Neural cell (in vitro differentiated cells): ENCODE data around the gene TMEM219. TPM values are rescaled to one million over a fixed set of nuclear protein-coding genes. Genes with fewer than 3 reads are reported as not detected.
A peak's percentile ranks its signal among the peaks of the same experiment; 100 is the strongest.

Experiments
- H2AFZ ChIP-seq: fragments of 200-600, 300-800 bp; sonication (generic), shearing (Covaris generic); 2 replicates; pipeline ENCODE4 v1.6.0; 2014; ENCODE audit warnings: low read depth, mild to moderate bottlenecking, antibody characterized with exemption, low read length, moderate library complexity
- H3F3A ChIP-seq: fragments of 200-600 bp; shearing (Covaris generic); 2 replicates; pipeline ENCODE4 v1.6.1; 2016; ENCODE audit warnings: mild to moderate bottlenecking, moderate library complexity, mixed read lengths, antibody characterized with exemption, low read length; ENCODE audit not compliant: insufficient read depth, poor library complexity, severe bottlenecking
- H3K27ac ChIP-seq: fragments of 200-600, 300-800 bp; sonication (generic), shearing (Covaris generic); 2 replicates; pipeline ENCODE4 v1.5.1; 2014; ENCODE audit warnings: mild to moderate bottlenecking, low read length, moderate library complexity
- H3K27me3 ChIP-seq: fragments of 300-800, 200-600 bp; sonication (generic), shearing (Covaris generic); 2 replicates; pipeline ENCODE4 v1.6.0; 2014; ENCODE audit warnings: mild to moderate bottlenecking, low read depth, low read length, moderate library complexity; ENCODE audit not compliant: insufficient read depth
- H3K36me3 ChIP-seq: fragments of 300-800, 200-600 bp; sonication (generic), shearing (Covaris generic); 2 replicates; pipeline ENCODE4 v1.5.1; 2014; ENCODE audit warnings: mild to moderate bottlenecking, antibody characterized with exemption, low read length, moderate library complexity; ENCODE audit not compliant: insufficient read depth
- H3K4me2 ChIP-seq: fragments of 300-800, 200-600 bp; sonication (generic), shearing (Covaris generic); 2 replicates; pipeline ENCODE4 v1.6.0; 2014; ENCODE audit warnings: mild to moderate bottlenecking, low read length
- H3K4me3 ChIP-seq: fragments of 300-800, 200-600 bp; sonication (generic), shearing (Covaris generic); 2 replicates; pipeline ENCODE4 v1.5.1; 2014; ENCODE audit warnings: mild to moderate bottlenecking, low read length, moderate library complexity
- H3K79me2 ChIP-seq: fragments of 200-600 bp; shearing (Covaris generic); replicated peaks from 2 replicates; pipeline ENCODE4 v1.6.0; 2014; ENCODE audit warnings: mild to moderate bottlenecking, low read length, moderate library complexity; ENCODE audit not compliant: insufficient read depth
- H3K9ac ChIP-seq: fragments of 300-800, 200-600 bp; sonication (generic), shearing (Covaris generic); 2 replicates; pipeline ENCODE4 v1.6.1; 2016; ENCODE audit warnings: mild to moderate bottlenecking, low read length, mixed read lengths
- H3K9me2 ChIP-seq: fragments of 200-600 bp; shearing (Covaris generic); 2 replicates; pipeline ENCODE4 v1.6.1; 2016; ENCODE audit warnings: mild to moderate bottlenecking, low read length, mixed read lengths; ENCODE audit not compliant: insufficient read depth
- H3K9me3 ChIP-seq: fragments of 200-600, 300-800 bp; sonication (generic), shearing (Covaris generic); 2 replicates; pipeline ENCODE4 v1.6.1; 2016; ENCODE audit warnings: mild to moderate bottlenecking, mixed run types, low read length, moderate library complexity, mixed read lengths
- H4K20me1 ChIP-seq: fragments of 200-600 bp; shearing (Covaris generic); 2 replicates; pipeline ENCODE4 v1.6.1; 2016; ENCODE audit warnings: mild to moderate bottlenecking, mixed run types; ENCODE audit not compliant: insufficient read depth
- EP300 ChIP-seq: fragments of 450-650 bp; conservative IDR thresholded peaks from 2 replicates; pipeline ENCODE4 v1.6.1; 2014; ENCODE audit warnings: antibody characterized with exemption, mild to moderate bottlenecking, moderate library complexity; ENCODE audit not compliant: poor library complexity, severe bottlenecking
- EZH2 ChIP-seq: fragments of 200-600, 300-800 bp; shearing (Covaris generic), sonication (generic); IDR thresholded peaks from 2 replicates; pipeline ENCODE4 v1.6.1; 2014; ENCODE audit warnings: antibody characterized with exemption, low read length, borderline replicate concordance, mild to moderate bottlenecking; ENCODE audit not compliant: insufficient read depth, poor library complexity, severe bottlenecking
- MXI1 ChIP-seq: fragments of 450-650 bp; conservative IDR thresholded peaks from 2 replicates; pipeline ENCODE4 v1.6.1; 2014; ENCODE audit warnings: antibody characterized with exemption, mild to moderate bottlenecking; ENCODE audit not compliant: poor library complexity, severe bottlenecking
- POLR2AphosphoS5 ChIP-seq: IDR thresholded peaks from 2 replicates; pipeline ENCODE4 v1.6.1; 2012
- RAD21 ChIP-seq: fragments of 450-650 bp; conservative IDR thresholded peaks from 2 replicates; pipeline ENCODE4 v1.6.1; 2014; ENCODE audit warnings: antibody characterized with exemption, mild to moderate bottlenecking, moderate library complexity
- SMC3 ChIP-seq: fragments of 450-650 bp; conservative IDR thresholded peaks from 2 replicates; pipeline ENCODE4 v1.6.1; 2014; ENCODE audit warnings: antibody characterized with exemption, mild to moderate bottlenecking, moderate library complexity; ENCODE audit not compliant: poor library complexity
- TAF1 ChIP-seq: IDR thresholded peaks from 2 replicates; pipeline ENCODE4 v1.6.1; 2012; ENCODE audit warnings: low read depth
- polyA plus RNA-seq: library from polyadenylated mRNA; depleted of rRNA; stranded (reverse); fragments of >200 nt; gene quantifications from 2 replicates; pipeline ENCODE4 v1.2.3, GENCODE V29; 2014
- TF ChIP-seq, protein P1 (sequence below): IDR thresholded peaks from 2 replicates; pipeline ENCODE4 v1.6.1; 2012; ENCODE audit warnings: borderline replicate concordance
- TF ChIP-seq, protein P2 (sequence below): fragments of 450-650 bp; IDR thresholded peaks from 2 replicates; pipeline ENCODE4 v1.5.1; 2014; ENCODE audit warnings: antibody characterized with exemption, mild to moderate bottlenecking, moderate library complexity; ENCODE audit not compliant: poor library complexity, severe bottlenecking

TMEM219 gene
- polyA plus RNA-seq, 1 donor from 2014 or later, result 154 TPM

DNA sequence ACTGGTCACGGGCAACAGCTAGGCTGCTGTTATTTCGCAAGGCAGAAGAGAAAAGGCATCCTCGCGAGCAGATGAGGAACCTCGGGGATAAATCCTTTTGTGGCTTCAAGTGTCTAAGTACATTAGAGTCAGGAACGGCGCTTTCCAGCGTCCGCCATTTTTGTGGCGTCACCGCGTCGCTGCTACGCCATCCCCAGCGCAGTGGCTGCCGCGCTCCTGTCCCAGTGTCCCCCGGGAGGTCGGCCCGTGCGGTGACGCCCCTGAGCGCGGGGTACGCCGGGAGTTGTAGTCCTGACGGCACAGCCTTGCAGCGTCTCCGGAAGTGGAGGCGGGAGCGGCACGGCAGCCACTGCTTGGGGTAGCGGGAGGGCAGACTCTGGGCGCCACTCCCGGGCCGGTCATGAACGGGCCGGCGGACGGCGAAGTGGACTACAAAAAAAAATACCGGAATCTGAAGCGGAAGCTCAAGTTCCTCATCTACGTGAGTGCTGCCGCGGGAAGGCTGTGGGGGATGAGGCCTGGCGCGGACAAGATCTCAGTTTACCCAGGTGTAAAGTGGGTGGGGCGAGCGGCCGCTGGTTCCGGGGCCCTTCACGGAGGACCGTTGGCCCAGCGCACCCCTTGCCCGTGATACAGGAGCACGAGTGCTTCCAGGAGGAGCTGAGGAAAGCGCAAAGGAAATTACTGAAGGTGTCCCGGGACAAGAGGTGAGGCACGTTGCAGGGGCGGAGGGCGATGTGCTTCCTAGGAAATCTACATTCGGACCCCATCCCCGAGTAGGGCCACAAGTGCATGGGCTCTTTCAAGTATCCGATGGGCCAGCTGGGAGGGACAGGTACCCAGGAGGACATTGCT is 34.3 kb downstream of the TMEM219 start, which contains the start of gene INO80E:
Gene INO80E (plus strand): TSS at position 331 of the 855 bp plus-strand sequence. CDS start 70 bp downstream, at position 401.
- Histone ChIP-seq H3K36me3 (no peaks in the 10 kb centered on the region), H3K9ac (peak within 1 kb of the TSS; percentile 96)

DNA sequence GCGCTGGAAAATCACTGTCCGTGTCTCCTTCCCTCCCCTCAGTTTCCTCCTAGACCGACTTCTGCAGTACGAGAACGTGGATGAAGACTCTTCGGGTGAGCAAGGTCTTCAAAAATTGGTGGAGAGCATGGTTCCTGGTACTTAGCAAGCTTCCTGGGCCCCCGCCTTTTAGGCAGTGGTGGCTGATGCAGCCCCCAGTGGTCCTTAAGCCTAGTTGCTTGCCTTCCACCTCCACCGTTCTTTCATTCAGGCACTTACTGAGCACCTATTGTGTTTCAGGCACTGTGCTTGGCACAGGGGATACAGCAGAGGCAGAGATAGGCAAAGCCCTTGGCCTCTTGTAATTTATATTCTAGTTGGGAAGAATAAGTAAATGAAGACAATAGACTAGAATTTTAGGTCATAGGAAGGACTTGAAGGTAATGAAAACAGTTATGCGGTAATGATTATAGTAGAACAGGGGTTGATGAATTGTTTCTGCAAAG is 34.9 kb downstream of the TMEM219 start:
- Histone ChIP-seq H3K27ac (no peak overlapping the region), H3K4me2 (peak overlapping the region; percentile 80), H3K79me2 (peaks cover 7% of the 10 kb centered on the region), H3K9me2 (no peaks in the 10 kb centered on the region), H3K9ac (peak overlapping the region; percentile 96), H3K36me3 (no peaks in the 10 kb centered on the region), H4K20me1 (no peaks in the 10 kb centered on the region), H3K9me3 (no peaks in the 10 kb centered on the region), H2AFZ (no peak overlapping the region), H3K27me3 (no peaks in the 10 kb centered on the region), H3K4me3 (peak overlapping the region; percentile 94), H3F3A (no peaks in the 10 kb centered on the region)
- TF ChIP-seq EP300 (no peak), MXI1 (no peak), TAF1 (no peak), POLR2AphosphoS5 (no peak), RAD21 (no peak)
- TF ChIP-seq, protein P1, sequence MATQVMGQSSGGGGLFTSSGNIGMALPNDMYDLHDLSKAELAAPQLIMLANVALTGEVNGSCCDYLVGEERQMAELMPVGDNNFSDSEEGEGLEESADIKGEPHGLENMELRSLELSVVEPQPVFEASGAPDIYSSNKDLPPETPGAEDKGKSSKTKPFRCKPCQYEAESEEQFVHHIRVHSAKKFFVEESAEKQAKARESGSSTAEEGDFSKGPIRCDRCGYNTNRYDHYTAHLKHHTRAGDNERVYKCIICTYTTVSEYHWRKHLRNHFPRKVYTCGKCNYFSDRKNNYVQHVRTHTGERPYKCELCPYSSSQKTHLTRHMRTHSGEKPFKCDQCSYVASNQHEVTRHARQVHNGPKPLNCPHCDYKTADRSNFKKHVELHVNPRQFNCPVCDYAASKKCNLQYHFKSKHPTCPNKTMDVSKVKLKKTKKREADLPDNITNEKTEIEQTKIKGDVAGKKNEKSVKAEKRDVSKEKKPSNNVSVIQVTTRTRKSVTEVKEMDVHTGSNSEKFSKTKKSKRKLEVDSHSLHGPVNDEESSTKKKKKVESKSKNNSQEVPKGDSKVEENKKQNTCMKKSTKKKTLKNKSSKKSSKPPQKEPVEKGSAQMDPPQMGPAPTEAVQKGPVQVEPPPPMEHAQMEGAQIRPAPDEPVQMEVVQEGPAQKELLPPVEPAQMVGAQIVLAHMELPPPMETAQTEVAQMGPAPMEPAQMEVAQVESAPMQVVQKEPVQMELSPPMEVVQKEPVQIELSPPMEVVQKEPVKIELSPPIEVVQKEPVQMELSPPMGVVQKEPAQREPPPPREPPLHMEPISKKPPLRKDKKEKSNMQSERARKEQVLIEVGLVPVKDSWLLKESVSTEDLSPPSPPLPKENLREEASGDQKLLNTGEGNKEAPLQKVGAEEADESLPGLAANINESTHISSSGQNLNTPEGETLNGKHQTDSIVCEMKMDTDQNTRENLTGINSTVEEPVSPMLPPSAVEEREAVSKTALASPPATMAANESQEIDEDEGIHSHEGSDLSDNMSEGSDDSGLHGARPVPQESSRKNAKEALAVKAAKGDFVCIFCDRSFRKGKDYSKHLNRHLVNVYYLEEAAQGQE, result no peak
- TF ChIP-seq, protein P2, sequence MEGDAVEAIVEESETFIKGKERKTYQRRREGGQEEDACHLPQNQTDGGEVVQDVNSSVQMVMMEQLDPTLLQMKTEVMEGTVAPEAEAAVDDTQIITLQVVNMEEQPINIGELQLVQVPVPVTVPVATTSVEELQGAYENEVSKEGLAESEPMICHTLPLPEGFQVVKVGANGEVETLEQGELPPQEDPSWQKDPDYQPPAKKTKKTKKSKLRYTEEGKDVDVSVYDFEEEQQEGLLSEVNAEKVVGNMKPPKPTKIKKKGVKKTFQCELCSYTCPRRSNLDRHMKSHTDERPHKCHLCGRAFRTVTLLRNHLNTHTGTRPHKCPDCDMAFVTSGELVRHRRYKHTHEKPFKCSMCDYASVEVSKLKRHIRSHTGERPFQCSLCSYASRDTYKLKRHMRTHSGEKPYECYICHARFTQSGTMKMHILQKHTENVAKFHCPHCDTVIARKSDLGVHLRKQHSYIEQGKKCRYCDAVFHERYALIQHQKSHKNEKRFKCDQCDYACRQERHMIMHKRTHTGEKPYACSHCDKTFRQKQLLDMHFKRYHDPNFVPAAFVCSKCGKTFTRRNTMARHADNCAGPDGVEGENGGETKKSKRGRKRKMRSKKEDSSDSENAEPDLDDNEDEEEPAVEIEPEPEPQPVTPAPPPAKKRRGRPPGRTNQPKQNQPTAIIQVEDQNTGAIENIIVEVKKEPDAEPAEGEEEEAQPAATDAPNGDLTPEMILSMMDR, result no peak

More for the DNA sequence above, 34.3 kb downstream of the TMEM219 start, which contains the start of gene INO80E:
- peak within 1 kb of the TSS; percentile 97 for H3K27ac ChIP-seq
- no peaks in the 10 kb centered on the region for H3K9me3 ChIP-seq
- peaks cover 7% of the 10 kb centered on the region for H3K79me2 ChIP-seq
- no peaks in the 10 kb centered on the region for H3K27me3 ChIP-seq
- no peak for TF ChIP-seq EZH2
- peak; percentile 73 for TF ChIP-seq MXI1
- peak; percentile 51 for TF ChIP-seq RAD21
- peak; percentile 79 for TF ChIP-seq EP300
- TF ChIP-seq POLR2AphosphoS5, result peak; percentile 87
- TF ChIP-seq TAF1, result no peak
- TF ChIP-seq, protein P1, result peak; percentile 12
- peak; percentile 37 for TF ChIP-seq SMC3
- TF ChIP-seq, protein P2, result peak; percentile 30
- H3F3A ChIP-seq, result no peaks in the 10 kb centered on the region
- H3K4me2 ChIP-seq, result peak within 1 kb of the TSS; percentile 80
- peak within 1 kb of the TSS; percentile 94 for H3K4me3 ChIP-seq
- no peaks in the 10 kb centered on the region for H3K9me2 ChIP-seq
- no peaks in the 10 kb centered on the region for H4K20me1 ChIP-seq
- peak within 1 kb of the TSS; percentile 96 for H2AFZ ChIP-seq
